GM23248 (cell line): Measurements from ENCODE around the gene ADAM12.

Source experiments
- EZH2 ChIP-seq: fragments of 200-600 bp; sonication (generic); IDR thresholded peaks from 2 replicates; pipeline ENCODE4 v1.6.1; 2018; ENCODE audit warnings: antibody characterized with exemption, mild to moderate bottlenecking; ENCODE audit not compliant: insufficient read depth, poor library complexity, severe bottlenecking
- EZH2phosphoT487 ChIP-seq: fragments of 200-600 bp; sonication (generic); IDR thresholded peaks from 2 replicates; pipeline ENCODE4 v1.6.1; 2018; ENCODE audit warnings: antibody characterized with exemption, moderate library complexity, mild to moderate bottlenecking, low read depth; ENCODE audit not compliant: insufficient read depth

- TF ChIP-seq EZH2 (no peak), EZH2phosphoT487 (no peak)
Observed at GRCh38 chr10:126256864-126257263, 131.4 kb downstream of the ADAM12 start.
